Measurements from ENCODE around the gene PLEK.

DNA sequence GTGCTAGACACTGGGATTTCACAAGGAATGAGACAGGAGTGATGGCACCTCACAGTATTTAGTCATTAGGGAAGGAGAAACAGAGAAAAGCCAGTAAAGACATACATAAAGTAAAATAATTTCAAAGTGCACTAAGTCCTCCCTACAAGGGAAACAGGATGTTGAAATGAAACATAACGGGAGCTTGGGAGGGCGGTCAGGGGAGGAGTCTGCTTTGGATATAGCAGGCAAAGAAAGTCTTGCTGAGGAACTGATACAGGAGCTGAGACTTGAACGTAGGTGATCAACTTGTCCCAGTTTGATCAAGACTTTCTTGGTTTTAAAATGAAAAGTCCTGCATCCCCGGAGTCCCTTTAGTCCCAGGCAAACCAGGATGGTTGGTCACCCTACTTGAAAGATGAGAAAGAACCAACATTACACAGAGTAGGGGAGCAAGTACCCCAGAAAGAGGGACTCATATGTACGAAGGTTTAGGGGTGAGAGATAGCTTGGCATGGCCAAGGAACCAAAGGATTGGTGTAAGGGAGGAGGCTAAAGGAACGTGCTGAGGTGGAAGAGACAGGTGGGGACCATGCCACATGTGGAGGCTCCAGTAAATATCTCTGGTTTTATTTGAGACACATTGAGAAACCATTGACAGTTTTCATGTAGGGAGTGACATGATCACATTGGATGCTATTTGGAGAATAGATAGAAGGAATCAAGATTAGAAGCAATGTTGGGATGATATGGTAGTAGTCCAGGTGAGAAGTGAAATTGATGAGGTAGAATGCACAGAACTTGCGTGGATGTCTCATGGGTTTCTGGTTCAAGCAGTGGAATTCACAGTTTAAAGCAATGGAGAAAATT lies 73.6 kb downstream of the PLEK start:
- TF ChIP-seq POLR2A (IDR thresholded peaks at IDR 0.05) (no peak), POLR2AphosphoS5 (IDR thresholded peaks at IDR 0.05) (no peak)
- TF ChIP-seq, protein P1, sequence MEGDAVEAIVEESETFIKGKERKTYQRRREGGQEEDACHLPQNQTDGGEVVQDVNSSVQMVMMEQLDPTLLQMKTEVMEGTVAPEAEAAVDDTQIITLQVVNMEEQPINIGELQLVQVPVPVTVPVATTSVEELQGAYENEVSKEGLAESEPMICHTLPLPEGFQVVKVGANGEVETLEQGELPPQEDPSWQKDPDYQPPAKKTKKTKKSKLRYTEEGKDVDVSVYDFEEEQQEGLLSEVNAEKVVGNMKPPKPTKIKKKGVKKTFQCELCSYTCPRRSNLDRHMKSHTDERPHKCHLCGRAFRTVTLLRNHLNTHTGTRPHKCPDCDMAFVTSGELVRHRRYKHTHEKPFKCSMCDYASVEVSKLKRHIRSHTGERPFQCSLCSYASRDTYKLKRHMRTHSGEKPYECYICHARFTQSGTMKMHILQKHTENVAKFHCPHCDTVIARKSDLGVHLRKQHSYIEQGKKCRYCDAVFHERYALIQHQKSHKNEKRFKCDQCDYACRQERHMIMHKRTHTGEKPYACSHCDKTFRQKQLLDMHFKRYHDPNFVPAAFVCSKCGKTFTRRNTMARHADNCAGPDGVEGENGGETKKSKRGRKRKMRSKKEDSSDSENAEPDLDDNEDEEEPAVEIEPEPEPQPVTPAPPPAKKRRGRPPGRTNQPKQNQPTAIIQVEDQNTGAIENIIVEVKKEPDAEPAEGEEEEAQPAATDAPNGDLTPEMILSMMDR (IDR thresholded peaks at IDR 0.05): no peak
